IMR-90 (cell line): ENCODE data around the gene CTDP1.

Source experiments
- BHLHE40 ChIP-seq: fragments of 150-350 bp; IDR thresholded peaks from 2 replicates; pipeline ENCODE4 v1.6.1; 2016; ENCODE audit warnings: mild to moderate bottlenecking, low read depth, low read length
- CEBPB ChIP-seq: IDR thresholded peaks from 2 replicates; pipeline ENCODE4 v1.6.1; 2012; ENCODE audit warnings: low read depth, low read length, improper control_type of control experiment
- FOS ChIP-seq: fragments of 150-350 bp; IDR thresholded peaks from 2 replicates; pipeline ENCODE4 v1.6.1; 2016; ENCODE audit warnings: low read depth, low read length
- MAFK ChIP-seq: IDR thresholded peaks from 2 replicates; pipeline ENCODE4 v1.6.1; 2012; ENCODE audit warnings: low read depth, low read length, improper control_type of control experiment
- MAZ ChIP-seq: IDR thresholded peaks from 2 replicates; pipeline ENCODE4 v1.6.1; 2012; ENCODE audit warnings: low read depth, mild to moderate bottlenecking, low read length, improper control_type of control experiment, moderate library complexity, borderline replicate concordance
- MXI1 ChIP-seq: IDR thresholded peaks from 2 replicates; pipeline ENCODE4 v1.6.1; 2012; ENCODE audit warnings: low read depth, mild to moderate bottlenecking, low read length, moderate library complexity, borderline replicate concordance
- POLR2A ChIP-seq: IDR thresholded peaks from 2 replicates; pipeline ENCODE4 v1.6.1; 2012; ENCODE audit warnings: mild to moderate bottlenecking, low read depth, low read length
- RAD21 ChIP-seq: IDR thresholded peaks from 2 replicates; pipeline ENCODE4 v1.6.1; 2012; ENCODE audit warnings: low read length, improper control_type of control experiment
- RCOR1 ChIP-seq: IDR thresholded peaks from 2 replicates; pipeline ENCODE4 v1.6.1; 2012; ENCODE audit warnings: mild to moderate bottlenecking, low read length, improper control_type of control experiment; ENCODE audit not compliant: insufficient replicate concordance
- RFX5 ChIP-seq: IDR thresholded peaks from 2 replicates; pipeline ENCODE4 v1.8.0; 2012; ENCODE audit warnings: low read depth, mild to moderate bottlenecking, low read length, moderate library complexity
- SMC3 ChIP-seq: fragments of 150-350 bp; IDR thresholded peaks from 2 replicates; pipeline ENCODE4 v1.6.1; 2016; ENCODE audit warnings: low read depth, mild to moderate bottlenecking, antibody characterized with exemption, low read length, moderate library complexity
- TF ChIP-seq, protein P1 (sequence below): conservative IDR thresholded peaks from 2 replicates; pipeline ENCODE4 v1.5.1; 2012; ENCODE audit warnings: mild to moderate bottlenecking, low read depth, low read length, improper control_type of control experiment
- TF ChIP-seq, protein P2 (sequence below): fragments of 150-350 bp; IDR thresholded peaks from 2 replicates; pipeline ENCODE4 v1.6.1; 2017; ENCODE audit warnings: mild to moderate bottlenecking, antibody characterized with exemption, low read length, low read depth
- TF ChIP-seq, protein P3 (sequence below): fragments of 150-350 bp; IDR thresholded peaks from 2 replicates; pipeline ENCODE4 v1.6.1; 2016; ENCODE audit warnings: low read depth, mild to moderate bottlenecking, low read length, moderate library complexity, borderline replicate concordance

DNA sequence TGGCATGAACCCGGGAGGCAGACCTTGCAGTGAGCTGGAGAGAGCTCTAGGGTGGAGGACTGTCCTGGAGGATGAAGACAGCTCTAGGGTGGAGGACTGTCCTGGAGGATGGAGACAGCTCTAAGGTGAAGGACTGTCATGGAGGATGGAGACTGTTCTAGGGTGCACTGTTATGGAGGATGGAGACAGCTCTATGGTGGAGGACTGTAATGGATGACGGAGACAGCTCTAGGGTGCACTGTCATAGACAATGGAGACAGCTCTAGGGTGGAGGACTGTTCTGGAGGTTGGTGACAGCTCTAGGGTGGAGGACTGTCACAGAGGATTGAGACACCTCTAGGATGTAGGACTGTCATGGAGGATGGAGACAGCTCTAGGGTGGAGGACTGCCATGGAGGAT, 97.1 kb downstream of the CTDP1 start:
- TF ChIP-seq SMC3 (no peak), POLR2A (no peak), MAZ (no peak), RAD21 (no peak), CEBPB (no peak), BHLHE40 (no peak), MAFK (no peak), RFX5 (no peak), MXI1 (no peak), RCOR1 (no peak), FOS (no peak)
- TF ChIP-seq, protein P1, sequence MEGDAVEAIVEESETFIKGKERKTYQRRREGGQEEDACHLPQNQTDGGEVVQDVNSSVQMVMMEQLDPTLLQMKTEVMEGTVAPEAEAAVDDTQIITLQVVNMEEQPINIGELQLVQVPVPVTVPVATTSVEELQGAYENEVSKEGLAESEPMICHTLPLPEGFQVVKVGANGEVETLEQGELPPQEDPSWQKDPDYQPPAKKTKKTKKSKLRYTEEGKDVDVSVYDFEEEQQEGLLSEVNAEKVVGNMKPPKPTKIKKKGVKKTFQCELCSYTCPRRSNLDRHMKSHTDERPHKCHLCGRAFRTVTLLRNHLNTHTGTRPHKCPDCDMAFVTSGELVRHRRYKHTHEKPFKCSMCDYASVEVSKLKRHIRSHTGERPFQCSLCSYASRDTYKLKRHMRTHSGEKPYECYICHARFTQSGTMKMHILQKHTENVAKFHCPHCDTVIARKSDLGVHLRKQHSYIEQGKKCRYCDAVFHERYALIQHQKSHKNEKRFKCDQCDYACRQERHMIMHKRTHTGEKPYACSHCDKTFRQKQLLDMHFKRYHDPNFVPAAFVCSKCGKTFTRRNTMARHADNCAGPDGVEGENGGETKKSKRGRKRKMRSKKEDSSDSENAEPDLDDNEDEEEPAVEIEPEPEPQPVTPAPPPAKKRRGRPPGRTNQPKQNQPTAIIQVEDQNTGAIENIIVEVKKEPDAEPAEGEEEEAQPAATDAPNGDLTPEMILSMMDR = no peak
- TF ChIP-seq, protein P2, sequence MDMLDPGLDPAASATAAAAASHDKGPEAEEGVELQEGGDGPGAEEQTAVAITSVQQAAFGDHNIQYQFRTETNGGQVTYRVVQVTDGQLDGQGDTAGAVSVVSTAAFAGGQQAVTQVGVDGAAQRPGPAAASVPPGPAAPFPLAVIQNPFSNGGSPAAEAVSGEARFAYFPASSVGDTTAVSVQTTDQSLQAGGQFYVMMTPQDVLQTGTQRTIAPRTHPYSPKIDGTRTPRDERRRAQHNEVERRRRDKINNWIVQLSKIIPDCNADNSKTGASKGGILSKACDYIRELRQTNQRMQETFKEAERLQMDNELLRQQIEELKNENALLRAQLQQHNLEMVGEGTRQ = no peak
- TF ChIP-seq, protein P3, sequence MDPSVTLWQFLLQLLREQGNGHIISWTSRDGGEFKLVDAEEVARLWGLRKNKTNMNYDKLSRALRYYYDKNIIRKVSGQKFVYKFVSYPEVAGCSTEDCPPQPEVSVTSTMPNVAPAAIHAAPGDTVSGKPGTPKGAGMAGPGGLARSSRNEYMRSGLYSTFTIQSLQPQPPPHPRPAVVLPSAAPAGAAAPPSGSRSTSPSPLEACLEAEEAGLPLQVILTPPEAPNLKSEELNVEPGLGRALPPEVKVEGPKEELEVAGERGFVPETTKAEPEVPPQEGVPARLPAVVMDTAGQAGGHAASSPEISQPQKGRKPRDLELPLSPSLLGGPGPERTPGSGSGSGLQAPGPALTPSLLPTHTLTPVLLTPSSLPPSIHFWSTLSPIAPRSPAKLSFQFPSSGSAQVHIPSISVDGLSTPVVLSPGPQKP = no peak
